GM13977 (cell line): ENCODE results near the gene TMEM154.

Experiments used
- DNase-seq: peaks from one replicate; pipeline ENCODE4 v3.0.0; 2012; ENCODE audit warnings: low spot score
- CTCF ChIP-seq: IDR thresholded peaks from 2 replicates; pipeline ENCODE4 v1.5.1; 2012; ENCODE audit warnings: mild to moderate bottlenecking, control low read depth; ENCODE audit not compliant: insufficient read depth; ENCODE audit errors: extremely low read depth, missing control alignments
- in situ Hi-C: fragments of 300-500 bp; cut with MboI; formaldehyde crosslinking; loops from one replicate; pipeline ENCODE4 v1.12.0; 2022; ENCODE audit warnings: low sequenced_read_pairs, low pct_unique_long_range_greater_than_20kb, mixed read lengths, inconsistent platforms; ENCODE audit not compliant: unreplicated experiment

TMEM154 gene

GRCh38 chr4:152680988-152681603, 1.3 kb upstream of the TMEM154 start:
- no peak for TF ChIP-seq CTCF
- in situ Hi-C loops, result no loop called here

GRCh38 chr4:152678841-152679240, 956 bp downstream of the TMEM154 start:
- in situ Hi-C loops, result no loop called here
- DNase-seq, result no peak
- no peak for TF ChIP-seq CTCF

More at GRCh38 chr4:152680988-152681603, 1.3 kb upstream of the TMEM154 start:
- no peak for DNase-seq

DNA sequence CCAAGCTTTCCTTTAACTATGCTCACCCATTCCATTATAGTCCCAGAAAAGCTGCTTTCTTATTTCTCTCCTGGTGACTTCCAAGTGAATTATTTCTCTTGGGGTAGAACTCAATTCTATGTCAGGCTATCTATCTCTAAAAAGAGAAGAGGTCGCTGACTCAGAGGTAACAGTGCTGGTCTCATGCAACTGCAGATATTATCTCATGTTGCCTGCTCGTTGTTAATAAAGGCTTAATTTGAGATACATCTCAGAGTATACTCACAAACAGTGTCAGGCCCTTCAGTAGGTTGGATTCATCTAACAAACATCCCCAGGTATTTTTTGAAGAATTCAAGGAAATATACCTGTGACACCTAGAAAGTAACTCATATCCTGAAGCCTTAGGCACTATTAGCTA, 2.7 kb downstream of the TMEM154 start:
- in situ Hi-C loops, result no loop called here
- TF ChIP-seq CTCF, result no peak
- DNase-seq, result no peak

DNA sequence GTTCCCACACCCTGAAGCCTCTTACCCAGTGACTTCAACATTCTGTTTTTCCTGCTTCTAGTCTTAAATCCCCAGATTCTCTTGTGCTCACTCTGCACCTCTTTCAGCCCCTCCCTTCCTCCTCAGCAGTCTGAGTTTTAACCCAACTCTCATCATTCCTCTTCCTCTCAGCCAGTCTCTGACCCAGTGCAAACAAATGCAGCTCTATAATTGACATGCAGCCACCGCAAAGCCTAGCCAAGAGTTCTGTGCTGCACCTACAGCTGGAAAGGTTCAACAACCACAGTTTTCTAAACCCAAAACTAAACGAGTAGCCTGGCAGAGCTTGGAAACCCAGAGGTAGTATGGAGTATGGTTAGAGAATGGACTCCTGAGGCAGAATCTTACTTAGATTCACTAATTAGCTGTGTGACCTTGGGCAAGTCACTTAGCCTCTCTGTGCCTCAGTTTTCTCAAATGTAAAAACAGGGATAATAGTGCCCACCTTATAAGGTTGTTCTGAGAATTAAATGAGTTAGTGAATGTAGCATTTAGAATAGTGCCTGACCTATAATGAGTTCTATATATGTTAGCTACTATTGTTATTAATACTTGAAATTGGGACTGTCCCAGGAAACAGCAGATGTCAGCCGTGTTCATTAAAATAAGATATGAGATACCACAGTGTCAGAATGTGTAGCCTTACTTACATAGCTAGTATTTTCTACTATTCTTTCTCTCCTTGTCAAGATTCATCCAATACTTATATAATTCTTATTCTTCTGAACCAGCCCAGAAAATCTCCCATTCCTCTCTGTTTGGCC, 3.5 kb downstream of the TMEM154 start:
- in situ Hi-C loops, result no loop called here
- DNase-seq, result peak; percentile 32
- TF ChIP-seq CTCF, result no peak

- in situ Hi-C loops, result no loop called here
- no peak for DNase-seq
Measured at GRCh38 chr4:152674359-152674758, 5.4 kb downstream of the TMEM154 start.

DNA sequence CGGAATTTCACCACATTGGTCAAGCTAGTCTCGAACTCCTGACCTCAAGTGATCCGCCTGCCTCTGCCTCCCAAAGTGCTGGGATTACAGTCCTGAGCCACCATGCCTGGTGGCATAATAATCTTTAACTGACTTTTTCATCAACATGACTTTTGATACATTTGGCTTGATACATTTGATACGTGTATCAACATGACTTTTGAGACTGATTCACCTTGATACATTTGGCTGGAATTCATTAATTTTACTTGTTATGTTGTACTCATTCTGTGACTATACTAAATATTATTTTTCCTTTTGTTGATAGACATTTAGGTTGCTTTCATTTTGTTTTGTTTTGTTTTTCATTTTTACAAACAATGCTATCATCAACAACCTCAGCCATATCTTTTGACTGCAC, 6.3 kb downstream of the TMEM154 start:
- in situ Hi-C loops, result no loop called here
- no peak for DNase-seq
- no peak for TF ChIP-seq CTCF

More at GRCh38 chr4:152674359-152674758, 5.4 kb downstream of the TMEM154 start:
- TF ChIP-seq CTCF, result no peak
